Mesodermal cell (in vitro differentiated cells): ENCODE data around the gene AURKAIP1.
A peak's percentile ranks its signal among the peaks of the same experiment; 100 is the strongest.
"Not testable (repeated sequence)": the region's sequence is repeated elsewhere in the genome, so short reads cannot be mapped to it uniquely, and the experiment has no call there.

Source experiments
- H3K27ac ChIP-seq: 2 replicates; pipeline ENCODE4 v1.7.0; 2013; ENCODE audit warnings: mild to moderate bottlenecking, low read depth, low read length, moderate library complexity; ENCODE audit not compliant: severe bottlenecking
- H3K36me3 ChIP-seq: 2 replicates; pipeline ENCODE4 v1.7.1; 2013; ENCODE audit warnings: mild to moderate bottlenecking, low read length, moderate library complexity; ENCODE audit not compliant: control insufficient read depth, insufficient read depth
- H3K4me1 ChIP-seq: one replicate; pipeline ENCODE4 v1.7.1; 2013; ENCODE audit warnings: mild to moderate bottlenecking, low read length; ENCODE audit not compliant: insufficient read depth, control insufficient read depth, poor library complexity, severe bottlenecking
- H3K4me3 ChIP-seq: 2 replicates; pipeline ENCODE4 v1.7.0; 2013; ENCODE audit warnings: low read length, control low read depth, mild to moderate bottlenecking; ENCODE audit not compliant: insufficient read depth, poor library complexity, severe bottlenecking; ENCODE audit errors: extremely low read depth
- H3K9me3 ChIP-seq: 2 replicates; pipeline ENCODE4 v1.7.1; 2013; ENCODE audit warnings: mild to moderate bottlenecking, low read length, moderate library complexity; ENCODE audit not compliant: control insufficient read depth
- WGBS, 2 experiments: methylation state at CpG; one replicate each; pipeline ENCODE4 v1.1.5; 2013; ENCODE audit warnings: missing lambda C conversion rate in 2 of 2; ENCODE audit not compliant: insufficient coverage in 2 of 2; 5-methylcytosine and 5-hydroxymethylcytosine counted together

The AURKAIP1 gene

GRCh38 chr1:1406101-1406820, 31.3 kb upstream of the AURKAIP1 start:
- Histone ChIP-seq H3K36me3 (peaks cover 64% of the 10 kb centered on the region), H3K27ac (peak overlapping the region; percentile 72), H3K9me3 (no peaks in the 10 kb centered on the region), H3K4me1 (peaks cover 14% of the 10 kb centered on the region), H3K4me3 (peak overlapping the region; percentile 91)
- 49 to 52% methylated on average over 39 to 41 of the region's 43 CpGs for WGBS, 2 experiments

- Histone ChIP-seq H3K36me3 (peaks cover 63% of the 10 kb centered on the region), H3K4me3 (no peak overlapping the region), H3K4me1 (peaks cover 22% of the 10 kb centered on the region), H3K9me3 (no peaks in the 10 kb centered on the region), H3K27ac (no peak overlapping the region)
- WGBS, 2 experiments = 95 to 96% methylated on average over 7 of the region's 7 CpGs
Observed at GRCh38 chr1:1403653-1404052, 28.6 kb upstream of the AURKAIP1 start.

DNA sequence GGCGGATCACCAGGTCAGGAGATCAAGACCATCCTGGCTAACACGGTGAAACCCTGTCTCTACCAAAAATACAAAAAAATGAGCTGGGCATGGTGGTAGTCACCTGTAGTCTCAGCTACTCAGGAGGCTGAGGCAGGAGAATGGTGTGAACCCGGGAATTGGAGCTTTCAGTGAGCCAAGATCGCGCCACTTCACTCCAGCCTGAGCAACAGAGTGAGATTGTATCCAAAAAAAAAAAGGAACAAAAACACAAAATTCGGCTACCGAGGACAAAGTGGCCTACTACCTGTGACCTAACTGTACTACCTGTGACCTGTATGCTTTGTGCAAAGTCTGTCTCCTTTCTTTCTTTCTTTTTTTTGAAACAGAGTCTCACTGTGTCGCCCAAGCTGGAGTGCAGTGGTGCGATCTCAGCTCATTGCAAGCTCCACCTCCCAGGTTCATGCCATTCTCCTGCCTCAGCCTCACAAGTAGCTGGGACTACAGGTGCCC, 27.9 kb upstream of the AURKAIP1 start:
- not testable (repeated sequence) for H3K4me3 ChIP-seq, H3K27ac ChIP-seq, H3K9me3 ChIP-seq
- 88 to 95% methylated on average over 8 to 9 of the region's 9 CpGs for WGBS, 2 experiments
- H3K36me3 ChIP-seq = peaks cover 65% of the 10 kb centered on the region
- H3K4me1 ChIP-seq = peaks cover 19% of the 10 kb centered on the region

DNA sequence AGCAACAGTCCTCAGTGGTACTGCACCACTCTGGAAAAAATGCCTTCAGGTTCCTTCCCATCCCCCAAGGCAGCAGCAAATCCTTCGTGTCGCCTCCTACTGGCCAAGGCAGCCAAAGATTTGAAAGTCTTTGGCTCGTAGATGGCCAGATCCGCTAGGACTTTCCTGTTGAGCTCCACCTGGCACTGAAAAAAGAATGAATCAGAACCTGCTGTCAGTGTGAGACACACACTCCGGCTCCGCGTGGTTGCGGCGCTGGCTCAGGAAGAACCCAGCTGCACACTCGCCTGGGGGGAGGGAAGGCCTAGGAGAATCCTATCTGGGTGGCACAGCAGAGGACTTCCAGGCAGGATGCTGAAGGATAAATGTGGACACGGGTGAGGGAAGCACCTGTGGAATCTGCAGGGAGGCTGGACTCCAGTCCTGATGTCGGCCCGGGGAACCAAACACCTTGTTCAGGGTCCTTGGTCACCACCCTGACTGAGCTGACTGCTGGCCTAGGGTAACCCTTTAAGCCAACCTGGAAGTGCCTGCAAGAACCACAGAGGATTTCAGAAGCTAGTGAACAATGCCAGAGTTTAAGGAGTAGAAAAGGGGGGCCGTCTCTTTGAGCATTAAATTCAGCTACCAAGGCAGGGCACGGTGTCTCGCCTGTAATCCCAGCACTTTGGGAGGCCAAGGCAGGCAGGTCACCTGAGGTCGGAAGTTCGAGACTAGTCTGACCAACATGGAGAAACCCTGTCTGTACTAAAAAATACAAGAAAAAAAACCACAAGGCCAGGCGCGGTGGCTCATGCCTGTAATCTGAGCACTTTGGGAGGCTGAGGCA, 27.3 kb upstream of the AURKAIP1 start:
- Histone ChIP-seq H3K36me3 (peaks cover 71% of the 10 kb centered on the region), H3K4me3 (no peak overlapping the region), H3K4me1 (peaks cover 26% of the 10 kb centered on the region), H3K27ac (no peak overlapping the region), H3K9me3 (no peaks in the 10 kb centered on the region)
- WGBS, 2 experiments = 87 to 88% methylated on average over 20 of the region's 20 CpGs

DNA sequence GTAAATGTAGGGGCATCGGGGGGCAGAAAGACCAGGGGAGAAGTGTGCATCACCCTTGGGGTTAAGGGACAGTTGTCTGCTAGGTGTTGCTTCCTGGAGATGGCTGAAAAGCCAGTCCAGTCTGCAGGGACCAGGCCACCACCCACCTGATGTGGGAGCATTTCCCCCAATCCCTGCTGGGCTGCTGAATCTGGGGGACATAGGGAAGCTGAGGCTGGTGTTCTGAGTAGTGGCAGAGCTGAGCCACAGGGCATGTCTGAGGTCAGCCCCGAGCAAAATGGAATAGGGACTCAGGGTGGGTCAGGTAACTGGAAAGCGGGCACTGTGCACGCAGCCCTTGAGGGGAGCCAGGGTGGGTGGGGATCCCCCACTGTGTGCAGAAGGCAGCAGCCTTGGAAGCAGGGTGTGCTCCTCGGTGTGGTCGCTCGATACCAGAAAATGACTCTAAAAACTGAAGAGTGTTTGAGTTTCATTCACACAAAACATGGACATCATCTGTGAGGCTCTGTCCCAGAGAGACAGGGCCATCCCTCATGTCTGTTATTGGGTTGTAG, 26.5 kb upstream of the AURKAIP1 start:
- 96 to 100% methylated on average over 5 of the region's 7 CpGs for WGBS, 2 experiments
- no peak overlapping the region for H3K27ac ChIP-seq
- peaks cover 76% of the 10 kb centered on the region for H3K36me3 ChIP-seq

DNA sequence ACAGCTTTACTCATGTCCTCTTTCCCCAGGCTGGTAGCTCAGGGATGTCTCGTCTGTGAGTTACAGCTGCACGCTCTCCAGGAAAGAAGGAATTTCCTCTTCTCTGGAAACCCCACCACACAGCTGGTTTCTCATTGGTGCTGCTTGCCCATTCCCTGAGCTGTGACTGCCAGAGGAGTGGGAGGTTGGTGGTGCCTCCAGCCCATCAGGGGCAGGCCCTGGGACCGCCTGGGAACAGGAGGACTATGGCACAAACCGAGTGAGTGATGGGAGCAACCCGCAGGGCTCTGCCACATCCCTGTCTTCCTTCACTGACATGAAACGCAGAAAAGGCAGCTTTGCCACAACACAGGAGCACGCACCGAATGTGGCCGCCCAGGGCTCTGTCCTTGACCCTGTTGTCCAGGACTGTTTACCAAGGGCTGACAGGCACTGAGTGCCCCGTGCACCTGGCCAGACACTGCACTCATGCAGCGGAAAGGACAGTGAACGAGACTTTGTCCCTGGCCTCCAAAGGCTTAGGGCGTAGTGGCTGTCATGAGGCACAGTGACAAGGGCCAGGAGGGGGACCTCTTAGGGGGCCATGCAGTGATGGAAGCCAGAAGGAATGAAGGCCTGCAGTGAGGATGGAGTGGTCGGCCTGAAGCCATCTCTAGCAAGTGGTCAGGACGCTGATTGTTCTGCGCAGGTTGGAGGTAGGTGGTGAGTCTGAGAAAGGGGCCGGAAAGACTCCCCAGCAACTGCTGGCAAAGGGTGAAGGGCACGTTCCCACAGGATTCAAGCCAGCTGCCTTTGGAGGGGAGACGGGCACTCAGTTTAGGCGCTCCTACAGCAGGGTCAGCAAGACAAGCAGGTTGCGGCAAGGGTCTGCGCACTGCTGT, 25.8 kb upstream of the AURKAIP1 start:
- WGBS, 2 experiments = 91 to 94% methylated on average over 21 to 22 of the region's 22 CpGs
- H3K9me3 ChIP-seq = no peaks in the 10 kb centered on the region
- peak overlapping the region; percentile 95 for H3K4me3 ChIP-seq
- H3K27ac ChIP-seq = peak overlapping the region; percentile 58
- peaks cover 26% of the 10 kb centered on the region for H3K4me1 ChIP-seq
- peaks cover 73% of the 10 kb centered on the region for H3K36me3 ChIP-seq

More for the DNA sequence above, 26.5 kb upstream of the AURKAIP1 start:
- H3K4me1 ChIP-seq = peaks cover 26% of the 10 kb centered on the region
- no peak overlapping the region for H3K4me3 ChIP-seq
- H3K9me3 ChIP-seq = no peaks in the 10 kb centered on the region

DNA sequence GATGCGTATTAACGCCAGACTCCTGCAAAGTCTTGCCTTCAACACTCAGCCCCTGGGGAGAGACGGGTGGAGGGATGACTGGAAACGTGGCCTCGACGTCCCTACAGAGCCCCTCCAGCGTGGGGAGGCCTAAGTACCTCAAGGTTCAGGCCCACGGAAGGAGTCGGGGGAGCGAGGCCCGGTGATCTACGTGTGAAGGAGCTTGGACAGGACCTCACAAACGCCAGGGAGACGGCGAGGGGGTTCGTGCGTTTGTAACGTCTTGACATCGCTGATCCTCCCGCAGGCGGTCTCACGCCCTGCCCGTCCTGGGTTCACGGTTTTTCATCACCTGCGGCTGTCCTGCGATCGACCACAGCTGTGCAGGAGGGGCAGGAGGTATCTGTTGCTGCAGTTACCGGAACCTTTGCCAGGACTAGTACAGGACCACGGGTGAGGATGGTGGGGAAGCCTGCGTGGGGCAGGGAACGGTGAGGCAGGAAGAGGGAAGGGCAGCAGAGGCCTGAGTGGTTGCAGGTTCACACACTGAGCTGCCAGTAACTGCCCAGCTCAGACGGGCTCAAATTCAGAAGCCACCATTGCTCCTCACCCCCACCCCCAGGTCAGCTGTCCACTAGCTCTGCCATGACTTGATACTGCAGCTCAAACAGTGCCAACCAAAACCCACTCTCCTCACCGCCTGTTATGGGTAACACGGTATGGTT, 25.0 kb upstream of the AURKAIP1 start:
- 10% methylated on average over 31 to 32 of the region's 34 CpGs for WGBS, 2 experiments
- Histone ChIP-seq H3K36me3 (peaks cover 73% of the 10 kb centered on the region), H3K27ac (peak overlapping the region; percentile 58), H3K4me1 (peaks cover 26% of the 10 kb centered on the region), H3K9me3 (no peaks in the 10 kb centered on the region), H3K4me3 (peak overlapping the region; percentile 95)

DNA sequence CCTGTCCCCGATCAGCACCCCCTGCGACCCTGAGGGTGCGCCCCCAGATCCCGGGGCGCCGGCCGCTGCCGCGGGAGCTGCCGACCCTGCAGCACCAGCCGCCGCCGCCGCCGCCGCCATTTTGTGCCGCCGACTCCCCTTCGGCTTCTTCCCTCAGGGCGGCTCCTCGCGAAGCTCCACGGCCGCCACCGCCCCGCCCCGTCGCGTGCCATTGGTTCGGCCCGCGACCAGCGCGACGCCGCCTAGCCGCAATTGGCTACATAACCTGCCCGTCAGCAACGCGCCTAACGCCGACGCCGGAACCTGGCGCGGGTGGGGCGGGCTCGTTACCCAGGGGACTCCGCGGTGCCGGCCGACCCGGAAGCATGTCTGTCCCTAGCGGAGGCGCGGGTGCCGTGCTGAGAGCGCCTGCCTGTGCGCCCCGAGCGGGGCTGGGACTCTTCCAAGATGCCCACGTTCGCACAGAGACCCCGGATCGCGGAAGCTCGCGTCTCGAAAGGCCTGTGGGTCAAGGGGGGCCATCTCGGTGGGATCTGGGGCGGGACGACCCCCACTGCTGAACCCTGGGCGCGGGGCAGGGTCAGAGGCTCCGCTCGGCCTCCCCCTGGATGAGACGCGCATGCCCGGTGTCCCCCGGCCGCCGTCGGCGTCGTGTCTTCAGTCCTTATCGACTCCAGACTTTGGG, 24.3 kb upstream of the AURKAIP1 start, which contains the start of gene CCNL2:
TSS of gene CCNL2 (minus strand) at position 149 of the 685 bp plus-strand sequence. CDS start at position 120, 29 bp downstream.
- H3K9me3 ChIP-seq = no peaks in the 10 kb centered on the region
- H3K4me1 ChIP-seq = peaks cover 26% of the 10 kb centered on the region
- H3K27ac ChIP-seq = peak within 1 kb of the TSS; percentile 72
- H3K36me3 ChIP-seq = peaks cover 72% of the 10 kb centered on the region
- 0% methylated on average over 79 to 85 of the region's 86 CpGs for WGBS, 2 experiments
- peak within 1 kb of the TSS; percentile 95 for H3K4me3 ChIP-seq

DNA sequence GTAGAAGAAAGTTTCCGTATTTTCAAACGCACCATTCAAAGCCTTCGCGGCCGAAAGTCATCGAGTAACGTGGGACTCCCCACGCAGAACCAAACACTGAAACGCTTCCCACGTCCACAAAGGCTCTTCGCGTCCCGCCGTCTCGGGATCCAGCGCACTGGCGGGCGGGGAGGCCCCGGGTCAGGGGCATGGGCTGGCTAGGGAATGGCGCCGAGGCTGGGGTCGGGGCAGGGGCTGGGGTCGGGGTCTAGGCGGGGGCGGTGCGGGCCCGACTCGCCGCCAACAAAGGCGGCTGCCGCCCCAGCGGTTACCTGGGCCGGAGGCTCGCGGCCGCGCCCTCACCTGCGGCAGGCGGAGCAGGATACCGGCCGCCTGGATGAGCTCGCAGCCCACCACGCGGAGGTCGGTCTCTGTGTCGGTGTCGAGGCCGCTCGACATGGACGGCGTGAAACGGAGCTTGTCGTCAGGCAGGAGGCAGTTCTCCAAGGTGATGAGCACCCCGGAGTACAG, 23.7 kb upstream of the AURKAIP1 start:
- Histone ChIP-seq H3K4me1 (peaks cover 26% of the 10 kb centered on the region), H3K9me3 (no peaks in the 10 kb centered on the region), H3K27ac (peak overlapping the region; percentile 72), H3K4me3 (peak overlapping the region; percentile 95), H3K36me3 (peaks cover 75% of the 10 kb centered on the region)
- WGBS, 2 experiments = 0 to 1% methylated on average over 31 to 54 of the region's 54 CpGs
